Endothelial cell of umbilical vein (primary cell): ENCODE results near the gene LRRN3. TPM values are rescaled to one million over a fixed set of nuclear protein-coding genes. Genes with fewer than 3 reads are reported as not detected.

Experiments
- BruUV-seq: library from RNA; stranded (reverse); fragments of 400-500 nt; replicated peaks from 2 replicates; lab custom pipeline; 2021; lab: Mats Ljungman, UMichigan
- CTCF ChIA-PET: fragments of 300-600, 350-600 bp; sonication (Branson Sonifier 250); formaldehyde crosslinking; loops from one replicate; lab custom pipeline; 2021; ENCODE audit warnings: antibody characterized with exemption, inconsistent platforms; lab: Charles Lee
- POLR2A ChIA-PET: fragments of 300-600, 350-600 bp; sonication (Branson Sonifier 250); formaldehyde crosslinking; loops from one replicate; lab custom pipeline; 2021; ENCODE audit warnings: antibody characterized with exemption, inconsistent platforms; lab: Charles Lee
- DNase-seq: peaks from one replicate; pipeline ENCODE4 v3.0.0-alpha.2; 2011; ENCODE audit warnings: low read depth, low spot score
- FAIRE-seq: peaks from 2 replicates; lab custom pipeline; 2011; peaks lifted over from hg19 to GRCh38; lab: Jason Lieb, UNC
- H2AFZ ChIP-seq: 2 replicates; pipeline ENCODE4 v1.6.0; 2012; ENCODE audit warnings: low read depth, low read length, control low read depth, inconsistent platforms
- H3K27ac ChIP-seq: 2 replicates; pipeline ENCODE4 v1.5.1; 2011; ENCODE audit warnings: low read depth, mild to moderate bottlenecking, control low read depth, low read length, moderate library complexity; ENCODE audit not compliant: insufficient read depth
- H3K27me3 ChIP-seq, 2 experiments: 2 replicates each; pipeline versions ENCODE4 v1.6.0 to v1.6.1; 2011; ENCODE audit warnings: low read length in 2 of 2, mixed read lengths in 1 of 2; ENCODE audit not compliant: control insufficient read depth in 2 of 2, insufficient read depth in 2 of 2
- H3K36me3 ChIP-seq, 2 experiments: 2 replicates in 1 of 2; 3 replicates in 1 of 2; pipeline ENCODE4 v1.5.1; 2011; ENCODE audit warnings: low read length in 2 of 2, mild to moderate bottlenecking in 1 of 2, moderate library complexity in 1 of 2; ENCODE audit not compliant: control insufficient read depth in 2 of 2, insufficient read depth in 2 of 2; ENCODE audit errors: extremely low read depth in 1 of 2
- H3K4me1 ChIP-seq: 3 replicates; pipeline ENCODE4 v1.5.1; 2011; ENCODE audit warnings: mild to moderate bottlenecking, low read length; ENCODE audit not compliant: control insufficient read depth, insufficient read depth; ENCODE audit errors: extremely low read depth
- H3K4me2 ChIP-seq: 2 replicates; pipeline ENCODE4 v1.6.1; 2011; ENCODE audit warnings: low read length, control low read depth, mixed read lengths; ENCODE audit not compliant: insufficient read depth
- H3K4me3 ChIP-seq, 3 experiments: fragments of 200-600 bp in 1 of 3; sonication (generic), shearing (Covaris generic) in 1 of 3; replicated peaks in 1 of 3; 2 replicates each; pipeline ENCODE4 v1.5.1; 2011 to 2016; ENCODE audit warnings: control low read depth in 3 of 3, low read length in 3 of 3, mild to moderate bottlenecking in 2 of 3, inconsistent platforms in 1 of 3, low read depth in 1 of 3, moderate library complexity in 1 of 3; ENCODE audit not compliant: insufficient read depth in 1 of 3
- H3K79me2 ChIP-seq: 2 replicates; pipeline ENCODE4 v1.6.0; 2012; ENCODE audit warnings: low read length, inconsistent platforms; ENCODE audit not compliant: control insufficient read depth, insufficient read depth
- H3K9ac ChIP-seq: replicated peaks from 2 replicates; pipeline ENCODE3; 2011; ENCODE audit warnings: low read length, control low read depth; ENCODE audit not compliant: insufficient read depth; ENCODE audit errors: extremely low read depth
- H3K9me1 ChIP-seq: replicated peaks from 3 replicates; pipeline ENCODE4 v1.6.0; 2011; ENCODE audit warnings: mild to moderate bottlenecking, low read length; ENCODE audit not compliant: control insufficient read depth, insufficient read depth; ENCODE audit errors: extremely low read depth
- H3K9me3 ChIP-seq: replicated peaks from 2 replicates; pipeline ENCODE4 v1.5.1; 2012; ENCODE audit warnings: low read length, inconsistent platforms; ENCODE audit not compliant: control insufficient read depth, insufficient read depth
- H4K20me1 ChIP-seq: replicated peaks from 2 replicates; pipeline ENCODE3; 2011; ENCODE audit warnings: mild to moderate bottlenecking, low read length; ENCODE audit not compliant: control insufficient read depth, insufficient read depth; ENCODE audit errors: extremely low read depth
- CTCF ChIP-seq, 2 donors: IDR thresholded peaks; 1 replicate in 1 of 2; 2 replicates in 1 of 2; pipeline ENCODE4 v1.5.1; 2011; ENCODE audit warnings: low read length in 2 of 2, mild to moderate bottlenecking in 2 of 2, moderate library complexity in 2 of 2, control low read depth in 1 of 2, inconsistent platforms in 1 of 2, low read depth in 1 of 2; ENCODE audit not compliant: insufficient read depth in 1 of 2; ENCODE audit errors: extremely low read depth in 1 of 2
- EZH2 ChIP-seq: IDR thresholded peaks from 2 replicates; pipeline ENCODE4 v1.6.1; 2012; ENCODE audit warnings: borderline replicate concordance, low read depth, mild to moderate bottlenecking, moderate library complexity, low read length, inconsistent platforms; ENCODE audit not compliant: severe bottlenecking
- FOS ChIP-seq: IDR thresholded peaks from 2 replicates; pipeline ENCODE4 v1.6.1; 2011; ENCODE audit warnings: mild to moderate bottlenecking, low read length, moderate library complexity, borderline replicate concordance; ENCODE audit not compliant: insufficient read depth
- GATA2 ChIP-seq: IDR thresholded peaks from 2 replicates; pipeline ENCODE4 v1.7.0; 2011; ENCODE audit warnings: low read depth, mild to moderate bottlenecking, moderate library complexity, mixed read lengths, low read length; ENCODE audit not compliant: insufficient read length, insufficient read depth
- JUN ChIP-seq: IDR thresholded peaks from 2 replicates; pipeline ENCODE4 v1.6.1; 2011; ENCODE audit warnings: borderline replicate concordance, low read depth; ENCODE audit not compliant: insufficient read length, insufficient read depth
- MYC ChIP-seq: IDR thresholded peaks from one replicate; pipeline ENCODE4 v1.6.1; 2011; ENCODE audit warnings: mild to moderate bottlenecking, low read depth, low read length
- POLR2A ChIP-seq: IDR thresholded peaks from 2 replicates; pipeline ENCODE4 v1.6.1; 2012; ENCODE audit warnings: low read depth, mild to moderate bottlenecking, control low read depth, low read length
- POLR2AphosphoS5 ChIP-seq: IDR thresholded peaks from 2 replicates; pipeline ENCODE4 v1.6.1; 2012; ENCODE audit warnings: low read depth, mild to moderate bottlenecking, control low read depth, low read length, moderate library complexity; ENCODE audit not compliant: insufficient read depth
- dilution Hi-C: fragments of 300-500 bp; cut with MboI; formaldehyde crosslinking; loops from one replicate; pipeline ENCODE4 v1.15.0; 2019; ENCODE audit warnings: low sequenced_read_pairs; ENCODE audit not compliant: extremely low pct_ligation_motif_present
- intact Hi-C: fragments of 100-400 bp; cut with micrococcal nuclease; formaldehyde crosslinking; loops from one replicate; pipeline ENCODE4 v1.10.0; 2022
- polyA plus RNA-seq, 4 experiments: library from polyadenylated mRNA; depleted of rRNA in 3 of 4; stranded (reverse) in 3 of 4; unstranded in 1 of 4; fragments of >200 nt; gene quantifications; 2 replicates each; pipeline versions ENCODE4 v1.2.1 to v1.2.3, GENCODE V29; 2011 to 2012; ENCODE audit warnings: missing spikeins in 1 of 4
- total RNA-seq: library from RNA; stranded (reverse); gene quantifications from 2 replicates; pipeline ENCODE4 v1.2.3, GENCODE V29; 2021
- TF ChIP-seq, protein P1 (sequence below): IDR thresholded peaks from 2 replicates; pipeline ENCODE4 v1.6.1; 2011; ENCODE audit not compliant: insufficient read depth, insufficient read length

Gene LRRN3
- total and polyA plus RNA-seq, 2 donors (not counting 3 experiments of a cell fraction or from before 2014, with no cell fraction given): not detected

- H3K9ac ChIP-seq: no peak overlapping the region
- no peak overlapping the region for H3K4me3 ChIP-seq
- no peaks in the 10 kb centered on the region for H3K79me2 ChIP-seq
- TF ChIP-seq, protein P1, sequence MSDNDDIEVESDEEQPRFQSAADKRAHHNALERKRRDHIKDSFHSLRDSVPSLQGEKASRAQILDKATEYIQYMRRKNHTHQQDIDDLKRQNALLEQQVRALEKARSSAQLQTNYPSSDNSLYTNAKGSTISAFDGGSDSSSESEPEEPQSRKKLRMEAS: no peak
- TF ChIP-seq EZH2 (no peak), JUN (no peak), POLR2A (no peak), MYC (no peak), GATA2 (no peak)
- ChIA-PET POLR2A (no interaction called here), CTCF (interaction anchor here (1.1 kb wide), 1 partner anchor 22 kb away, joined by 3 read pairs; no protein-coding TSS in a partner anchor)
- no peak for FAIRE-seq
- no peak overlapping the region for H3K4me2 ChIP-seq
- H3K36me3 ChIP-seq: no peaks in the 10 kb centered on the region
- BruUV-seq: no TSS peak
- no peaks in the 10 kb centered on the region for H3K9me1 ChIP-seq
- dilution Hi-C loops: no loop called here
- intact Hi-C loops: no loop called here
- no peak overlapping the region for H2AFZ ChIP-seq
- H3K9me3 ChIP-seq: no peaks in the 10 kb centered on the region
- no peak for DNase-seq
- H3K27ac ChIP-seq: no peak overlapping the region
- H4K20me1 ChIP-seq: no peaks in the 10 kb centered on the region
- no peaks in the 10 kb centered on the region for H3K4me1 ChIP-seq
- no peaks in the 10 kb centered on the region for H3K27me3 ChIP-seq
Observed at GRCh38 chr7:111104710-111105109, 13.8 kb downstream of the LRRN3 start.

DNA sequence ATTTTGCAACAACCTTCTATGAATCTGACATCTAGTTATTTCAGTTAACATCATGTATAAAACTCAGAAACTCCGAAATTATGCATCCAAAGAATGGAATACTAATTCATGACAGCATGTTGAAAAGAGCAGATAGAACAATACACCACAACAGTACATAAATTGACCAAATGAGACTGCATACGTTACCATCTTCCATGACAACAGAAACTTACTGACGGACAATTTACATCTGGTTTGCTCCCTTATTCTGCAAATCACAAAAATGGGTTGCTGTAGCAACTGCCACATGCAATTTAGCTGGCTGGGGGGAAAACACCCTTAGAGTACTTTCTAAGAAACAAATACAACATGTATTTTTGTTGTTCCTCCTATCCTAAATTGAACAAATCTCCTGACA lies 14.3 kb downstream of the LRRN3 start:
- H3K27ac ChIP-seq: no peak overlapping the region
- CTCF ChIA-PET: interaction anchor here (1.1 kb wide), 1 partner anchor 21 kb away, joined by 3 read pairs; no protein-coding TSS in a partner anchor
- H3K9ac ChIP-seq: no peak overlapping the region
- no peak for DNase-seq
- H3K27me3 ChIP-seq: no peaks in the 10 kb centered on the region
- no peaks in the 10 kb centered on the region for H3K9me3 ChIP-seq
- H4K20me1 ChIP-seq: no peaks in the 10 kb centered on the region
- no peak overlapping the region for H3K4me3 ChIP-seq
- dilution Hi-C loops (no loop called here), intact Hi-C loops (no loop called here)
- no peak for FAIRE-seq
- TF ChIP-seq CTCF (IDR thresholded peaks at IDR 0.05; ENCODE audit: extremely low read depth in 1 of 2, insufficient read depth in 1 of 2, low read depth in 1 of 2, low read length in 2 of 2) (no peak), GATA2 (no peak), POLR2AphosphoS5 (no peak), EZH2 (no peak), MYC (no peak), POLR2A (no peak), JUN (no peak), FOS (no peak)
- TF ChIP-seq, protein P1: no peak
- H3K79me2 ChIP-seq: no peaks in the 10 kb centered on the region
- H3K36me3 ChIP-seq: no peaks in the 10 kb centered on the region
- H3K9me1 ChIP-seq: no peaks in the 10 kb centered on the region
- H3K4me1 ChIP-seq: no peaks in the 10 kb centered on the region
- POLR2A ChIA-PET: no interaction called here
- H3K4me2 ChIP-seq: no peak overlapping the region
- H2AFZ ChIP-seq: no peak overlapping the region
- no TSS peak for BruUV-seq
